NCI-H510A treated with DMSO at 0.1 percent for 48 hours (cell line): ENCODE data around the gene HSPBAP1.

Experiments
- DNase-seq: peaks from one replicate; lab custom pipeline; 2025; lab: John Stamatoyannopoulos, UW

Gene HSPBAP1

GRCh38 chr3:122793568-122794416 is at the start of gene HSPBAP1:
Gene HSPBAP1, minus strand, starts transcription at chr3:122793831. Its CDS starts 151 bp downstream, at chr3:122793680.
- no peak for DNase-seq

GRCh38 chr3:122835590-122835989 is 42.0 kb upstream of the HSPBAP1 start:
- DNase-seq: no peak

GRCh38 chr3:122828281-122828680 is 34.6 kb upstream of the HSPBAP1 start:
- no peak for DNase-seq

- DNase-seq: no peak
These were observed 32.6 kb upstream of the HSPBAP1 start for GRCh38 chr3:122826278-122826677.

GRCh38 chr3:122825460-122825859 is 31.8 kb upstream of the HSPBAP1 start:
- DNase-seq: no peak

- peak; percentile 11 for DNase-seq
These were observed 31.1 kb upstream of the HSPBAP1 start for GRCh38 chr3:122824465-122825381.

GRCh38 chr3:122816587-122816986 is 23.0 kb upstream of the HSPBAP1 start:
- DNase-seq: no peak

- no peak for DNase-seq
These were observed 17.1 kb upstream of the HSPBAP1 start for GRCh38 chr3:122810734-122811133.

GRCh38 chr3:122803977-122804376 is 10.3 kb upstream of the HSPBAP1 start:
- no peak for DNase-seq

- no peak for DNase-seq
These were observed 8.7 kb upstream of the HSPBAP1 start for GRCh38 chr3:122802323-122802722.

GRCh38 chr3:122800706-122801237 is 7.1 kb upstream of the HSPBAP1 start:
- no peak for DNase-seq

- DNase-seq: no peak
These were observed 6.4 kb upstream of the HSPBAP1 start for GRCh38 chr3:122800031-122800430.

GRCh38 chr3:122799322-122799721 is 5.7 kb upstream of the HSPBAP1 start:
- DNase-seq: peak; percentile 1

- DNase-seq: no peak
These were observed 3.7 kb upstream of the HSPBAP1 start for GRCh38 chr3:122797291-122797690.

- no peak for DNase-seq
These were observed 2.1 kb upstream of the HSPBAP1 start for GRCh38 chr3:122795674-122796195.

GRCh38 chr3:122794779-122795673 is 1.4 kb upstream of the HSPBAP1 start, which contains the start of gene SLC49A4:
Gene SLC49A4, plus strand, starts transcription at chr3:122795069. Its CDS starts 124 bp downstream, at chr3:122795193.
- DNase-seq: no peak

- DNase-seq: no peak
These were observed 800 bp upstream of the HSPBAP1 start for GRCh38 chr3:122794483-122794778.

- DNase-seq: no peak
These were observed 3.9 kb downstream of the HSPBAP1 start for GRCh38 chr3:122789585-122790273.

- no peak for DNase-seq
These were observed 5.8 kb downstream of the HSPBAP1 start for GRCh38 chr3:122787872-122788271.

- no peak for DNase-seq
These were observed 7.6 kb downstream of the HSPBAP1 start for GRCh38 chr3:122786066-122786465.

- DNase-seq: no peak
These were observed 8.4 kb downstream of the HSPBAP1 start for GRCh38 chr3:122785231-122785630.
